ENCODE results near the gene UMODL1. TPM values are rescaled to one million over a fixed set of nuclear protein-coding genes. Genes with fewer than 3 reads are reported as not detected.

UMODL1 gene
- total and polyA plus RNA-seq, 10 of the 15 experiments (the other 5 are each of a cell fraction or from before 2014, with no cell fraction given), result 0.01 to 0.11 (median 0.03) TPM; not detected in 5

- BruUV-seq (replicated peaks), result no TSS peak
- intact Hi-C loops (cut with micrococcal nuclease; ENCODE audit: unreplicated experiment), result loop anchor here (10.0 kb wide), 1 partner anchor 672 kb away; no protein-coding TSS in a partner anchor
Measured at GRCh38 chr21:42143111-42143510, 72.0 kb downstream of the UMODL1 start.

More at GRCh38 chr21:42143111-42143510, 72.0 kb downstream of the UMODL1 start:
- H3K27me3 ChIP-seq (replicated peaks in 1 of 2; ENCODE audit: control insufficient read depth in 2 of 2, insufficient read depth in 2 of 2, low read length in 1 of 2), result no peaks in the 10 kb centered on the region
- no peak overlapping the region for H3K4me3 ChIP-seq
- ChIA-PET CTCF (no interaction called here), POLR2A (no interaction called here), RAD21 (ENCODE audit: unreplicated experiment) (interaction anchor here (0.7 kb wide), 1 partner anchor 33 kb away, joined by 3 read pairs; no protein-coding TSS in a partner anchor), SMC1A (ENCODE audit: uncharacterized antibody, unreplicated experiment) (interaction anchor here (1.0 kb wide), 1 partner anchor 77 kb away, joined by 3 read pairs; no protein-coding TSS in a partner anchor)
- H3K4me2 ChIP-seq (ENCODE audit: control insufficient read depth, insufficient read depth), result no peak overlapping the region
- no peaks in the 10 kb centered on the region; the same call in 1 of the 2 replicates for H3K4me1 ChIP-seq (ENCODE audit: control insufficient read depth, insufficient read depth, low read length)
- H3K27ac ChIP-seq (ENCODE audit: control insufficient read depth, insufficient read depth), result no peak overlapping the region
- no peaks in the 10 kb centered on the region; a peak in 1 of 4 replicates for H3K36me3 ChIP-seq (ENCODE audit: control insufficient read depth in 2 of 2, insufficient read depth in 2 of 2, low read length in 1 of 2)
- no peak for FAIRE-seq
- DNase-seq (ENCODE audit: low read depth, low spot score), result no peak
- ATAC-seq, result no peak
- no peaks in the 10 kb centered on the region for H3K9me3 ChIP-seq (replicated peaks; ENCODE audit: control insufficient read depth, insufficient read depth, low read length)
- in situ Hi-C loops (cut with MboI), result loop anchor here (10.0 kb wide), 1 partner anchor 682 kb away; no protein-coding TSS in a partner anchor
- no peaks in the 10 kb centered on the region for H4K20me1 ChIP-seq (ENCODE audit: control insufficient read depth, insufficient read depth)
- TF ChIP-seq SIX5 (IDR thresholded peaks at IDR 0.05; ENCODE audit: low read depth, low read length, severe bottlenecking), result no peak
- no peak for TF ChIP-seq NFXL1 (IDR thresholded peaks at IDR 0.05; ENCODE audit: borderline replicate concordance)
- no peak for TF ChIP-seq HDAC2 (IDR thresholded peaks at IDR 0.05)
- TF ChIP-seq, protein P1, sequence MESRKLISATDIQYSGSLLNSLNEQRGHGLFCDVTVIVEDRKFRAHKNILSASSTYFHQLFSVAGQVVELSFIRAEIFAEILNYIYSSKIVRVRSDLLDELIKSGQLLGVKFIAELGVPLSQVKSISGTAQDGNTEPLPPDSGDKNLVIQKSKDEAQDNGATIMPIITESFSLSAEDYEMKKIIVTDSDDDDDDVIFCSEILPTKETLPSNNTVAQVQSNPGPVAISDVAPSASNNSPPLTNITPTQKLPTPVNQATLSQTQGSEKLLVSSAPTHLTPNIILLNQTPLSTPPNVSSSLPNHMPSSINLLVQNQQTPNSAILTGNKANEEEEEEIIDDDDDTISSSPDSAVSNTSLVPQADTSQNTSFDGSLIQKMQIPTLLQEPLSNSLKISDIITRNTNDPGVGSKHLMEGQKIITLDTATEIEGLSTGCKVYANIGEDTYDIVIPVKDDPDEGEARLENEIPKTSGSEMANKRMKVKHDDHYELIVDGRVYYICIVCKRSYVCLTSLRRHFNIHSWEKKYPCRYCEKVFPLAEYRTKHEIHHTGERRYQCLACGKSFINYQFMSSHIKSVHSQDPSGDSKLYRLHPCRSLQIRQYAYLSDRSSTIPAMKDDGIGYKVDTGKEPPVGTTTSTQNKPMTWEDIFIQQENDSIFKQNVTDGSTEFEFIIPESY (IDR thresholded peaks at IDR 0.05), result no peak
- TF ChIP-seq ELK1 (IDR thresholded peaks at IDR 0.05; ENCODE audit: low read depth, low read length), result no peak
- TF ChIP-seq, protein P2, sequence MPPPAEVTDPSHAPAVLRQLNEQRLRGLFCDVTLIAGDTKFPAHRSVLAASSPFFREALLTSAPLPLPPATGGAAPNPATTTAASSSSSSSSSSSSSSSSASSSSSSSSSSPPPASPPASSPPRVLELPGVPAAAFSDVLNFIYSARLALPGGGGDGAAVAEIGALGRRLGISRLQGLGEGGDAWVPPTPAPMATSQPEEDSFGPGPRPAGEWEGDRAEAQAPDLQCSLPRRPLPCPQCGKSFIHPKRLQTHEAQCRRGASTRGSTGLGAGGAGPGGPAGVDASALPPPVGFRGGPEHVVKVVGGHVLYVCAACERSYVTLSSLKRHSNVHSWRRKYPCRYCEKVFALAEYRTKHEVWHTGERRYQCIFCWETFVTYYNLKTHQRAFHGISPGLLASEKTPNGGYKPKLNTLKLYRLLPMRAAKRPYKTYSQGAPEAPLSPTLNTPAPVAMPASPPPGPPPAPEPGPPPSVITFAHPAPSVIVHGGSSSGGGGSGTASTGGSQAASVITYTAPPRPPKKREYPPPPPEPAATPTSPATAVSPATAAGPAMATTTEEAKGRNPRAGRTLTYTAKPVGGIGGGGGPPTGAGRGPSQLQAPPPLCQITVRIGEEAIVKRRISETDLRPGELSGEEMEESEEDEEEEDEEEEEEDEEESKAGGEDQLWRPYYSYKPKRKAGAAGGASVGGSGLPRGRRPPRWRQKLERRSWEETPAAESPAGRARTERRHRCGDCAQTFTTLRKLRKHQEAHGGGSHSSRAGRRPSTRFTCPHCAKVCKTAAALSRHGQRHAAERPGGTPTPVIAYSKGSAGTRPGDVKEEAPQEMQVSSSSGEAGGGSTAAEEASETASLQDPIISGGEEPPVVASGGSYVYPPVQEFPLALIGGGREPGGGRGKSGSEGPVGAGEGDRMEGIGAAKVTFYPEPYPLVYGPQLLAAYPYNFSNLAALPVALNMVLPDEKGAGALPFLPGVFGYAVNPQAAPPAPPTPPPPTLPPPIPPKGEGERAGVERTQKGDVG (CRISPR knock-in tag; IDR thresholded peaks at IDR 0.05), result no peak
- TF ChIP-seq CEBPZ (IDR thresholded peaks at IDR 0.05; ENCODE audit: low read depth, low read length), result no peak
- no peak for TF ChIP-seq MEF2A (IDR thresholded peaks at IDR 0.05; ENCODE audit: insufficient read depth, low read depth, low read length)
- TF ChIP-seq PML (IDR thresholded peaks at IDR 0.05; ENCODE audit: low read length), result no peak
- no peak for TF ChIP-seq HDAC6 (IDR thresholded peaks at IDR 0.05; ENCODE audit: unreplicated experiment)
- TF ChIP-seq RCOR1 (conservative IDR thresholded peaks at IDR 0.05; ENCODE audit: low read depth, low read length), result no peak
- H3K79me2 ChIP-seq (ENCODE audit: control insufficient read depth, insufficient read depth, low read length), result no peaks in the 10 kb centered on the region
- H3K9ac ChIP-seq (ENCODE audit: control insufficient read depth, insufficient read depth, low read length), result no peak overlapping the region
- 47% methylated on average over 7 of the region's 7 CpGs for WGBS (ENCODE audit: insufficient coverage, insufficient replicate concordance, low lambda C conversion rate, missing lambda C conversion rate)
- H2AFZ ChIP-seq (ENCODE audit: control insufficient read depth, low read depth, low read length), result no peak overlapping the region

All from GM12878 (cell line).